IMR-90 (cell line): ENCODE data around the gene MS4A18. TPM values are rescaled to one million over a fixed set of nuclear protein-coding genes. Genes with fewer than 3 reads are reported as not detected.

Source experiments
- ATAC-seq: fragments of 200-7000 bp; cut with Tn5 transposase; 2 replicates; pipeline ENCODE4 v1.9.1; 2020; ENCODE audit warnings: low read depth, mild to moderate bottlenecking, moderate library complexity
- BruUV-seq: library from RNA; stranded (reverse); fragments of 400-500 nt; replicated peaks from 2 replicates; lab custom pipeline; 2021; lab: Mats Ljungman, UMichigan
- CTCF ChIA-PET: fragments of 300-600 bp; formaldehyde crosslinking; extraction: SDS; loops from one replicate; lab custom pipeline; 2021; ENCODE audit warnings: antibody characterized with exemption; lab: Yijun Ruan, JAX
- POLR2A ChIA-PET: fragments of 300-600 bp; sonication (Branson Sonifier 250); formaldehyde crosslinking; loops from one replicate; lab custom pipeline; 2022; ENCODE audit warnings: antibody characterized with exemption; ENCODE audit not compliant: unreplicated experiment; lab: Charles Lee
- DNase-seq: peaks from one replicate; pipeline ENCODE4 v3.0.0; 2013
- H2AFZ ChIP-seq: replicated peaks from 2 replicates; pipeline ENCODE3; 2013; ENCODE audit warnings: low read length, mild to moderate bottlenecking; ENCODE audit not compliant: poor library complexity
- H2AK5ac ChIP-seq: 2 replicates; pipeline ENCODE4 v1.6.1; 2013; ENCODE audit warnings: low read depth, low read length, inconsistent platforms
- H2AK9ac ChIP-seq: replicated peaks from 2 replicates; pipeline ENCODE3; 2013; ENCODE audit warnings: mild to moderate bottlenecking, low read depth, low read length, moderate library complexity; ENCODE audit not compliant: poor library complexity
- H2BK120ac ChIP-seq: 2 replicates; pipeline ENCODE4 v1.6.1; 2013; ENCODE audit warnings: low read depth, low read length, inconsistent platforms
- H2BK15ac ChIP-seq: 3 replicates; pipeline ENCODE4 v1.6.1; 2013; ENCODE audit warnings: low read depth, low read length, inconsistent platforms
- H2BK20ac ChIP-seq: 2 replicates; pipeline ENCODE4 v1.6.1; 2013; ENCODE audit warnings: low read depth, mild to moderate bottlenecking, inconsistent platforms, low read length, moderate library complexity
- H2BK5ac ChIP-seq: 2 replicates; pipeline ENCODE4 v1.6.1; 2013; ENCODE audit warnings: mild to moderate bottlenecking, low read depth, low read length, inconsistent platforms; ENCODE audit not compliant: poor library complexity, severe bottlenecking
- H3K14ac ChIP-seq: replicated peaks from 2 replicates; pipeline ENCODE4 v1.6.1; 2013; ENCODE audit warnings: low read depth, low read length, inconsistent platforms
- H3K18ac ChIP-seq: 2 replicates; pipeline ENCODE4 v1.6.1; 2013; ENCODE audit warnings: low read depth, low read length, control low read depth
- H3K23ac ChIP-seq: 2 replicates; pipeline ENCODE4 v1.6.1; 2013; ENCODE audit warnings: low read depth, low read length, inconsistent platforms
- H3K27ac ChIP-seq: 2 replicates; pipeline ENCODE4 v1.5.1; 2013; ENCODE audit warnings: mild to moderate bottlenecking, control low read depth, low read length; ENCODE audit not compliant: insufficient read depth
- H3K27me3 ChIP-seq: 2 replicates; pipeline ENCODE4 v1.6.1; 2013; ENCODE audit warnings: low read length; ENCODE audit not compliant: control insufficient read depth, insufficient read depth
- H3K36me3 ChIP-seq: 2 replicates; pipeline ENCODE4 v1.6.1; 2013; ENCODE audit warnings: low read length, mixed read lengths; ENCODE audit not compliant: control insufficient read depth, insufficient read depth
- H3K4ac ChIP-seq: 2 replicates; pipeline ENCODE4 v1.6.1; 2013; ENCODE audit warnings: low read depth, low read length, inconsistent platforms
- H3K4me1 ChIP-seq: 2 replicates; pipeline ENCODE4 v1.6.1; 2013; ENCODE audit warnings: low read length, mixed read lengths; ENCODE audit not compliant: control insufficient read depth, insufficient read depth
- H3K4me2 ChIP-seq: 2 replicates; pipeline ENCODE4 v1.6.1; 2013; ENCODE audit warnings: low read depth, mild to moderate bottlenecking, control low read depth, low read length, moderate library complexity
- H3K4me3 ChIP-seq: 2 replicates; pipeline ENCODE4 v1.5.1; 2013; ENCODE audit warnings: low read depth, mild to moderate bottlenecking, control low read depth, low read length, moderate library complexity; ENCODE audit not compliant: insufficient read depth
- H3K56ac ChIP-seq: 2 replicates; pipeline ENCODE4 v1.6.1; 2013; ENCODE audit warnings: low read length, inconsistent platforms; ENCODE audit not compliant: insufficient read depth; ENCODE audit errors: extremely low read depth
- H3K79me1 ChIP-seq, 2 experiments: 2 replicates each; pipeline ENCODE4 v1.6.1; 2013; ENCODE audit warnings: low read length in 2 of 2, inconsistent platforms in 1 of 2, low read depth in 1 of 2
- H3K9ac ChIP-seq: 2 replicates; pipeline ENCODE4 v1.6.1; 2013; ENCODE audit warnings: low read depth, low read length, control low read depth
- H3K9me1 ChIP-seq: 2 replicates; pipeline ENCODE4 v1.6.1; 2013; ENCODE audit warnings: low read length, inconsistent platforms; ENCODE audit not compliant: insufficient read depth
- H3K9me3 ChIP-seq: 2 replicates; pipeline ENCODE4 v1.6.1; 2013; ENCODE audit warnings: low read length; ENCODE audit not compliant: control insufficient read depth, insufficient read depth
- H4K20me1 ChIP-seq: 2 replicates; pipeline ENCODE4 v1.6.1; 2013; ENCODE audit warnings: low read length, inconsistent platforms; ENCODE audit not compliant: insufficient read depth
- H4K5ac ChIP-seq: 2 replicates; pipeline ENCODE4 v1.6.1; 2013; ENCODE audit warnings: mild to moderate bottlenecking, low read depth, low read length, control low read depth
- H4K8ac ChIP-seq, 2 experiments: 2 replicates each; pipeline ENCODE4 v1.6.1; 2013; ENCODE audit warnings: low read depth in 2 of 2, low read length in 2 of 2, control low read depth in 1 of 2, inconsistent platforms in 1 of 2
- H4K91ac ChIP-seq: 2 replicates; pipeline ENCODE4 v1.6.1; 2013; ENCODE audit warnings: low read depth, low read length, inconsistent platforms; ENCODE audit not compliant: insufficient read depth
- FOS ChIP-seq: fragments of 150-350 bp; IDR thresholded peaks from 2 replicates; pipeline ENCODE4 v1.6.1; 2016; ENCODE audit warnings: low read depth, low read length
- MAFK ChIP-seq: IDR thresholded peaks from 2 replicates; pipeline ENCODE4 v1.6.1; 2012; ENCODE audit warnings: low read depth, low read length, improper control_type of control experiment
- MAZ ChIP-seq: IDR thresholded peaks from 2 replicates; pipeline ENCODE4 v1.6.1; 2012; ENCODE audit warnings: low read depth, mild to moderate bottlenecking, low read length, improper control_type of control experiment, moderate library complexity, borderline replicate concordance
- MXI1 ChIP-seq: IDR thresholded peaks from 2 replicates; pipeline ENCODE4 v1.6.1; 2012; ENCODE audit warnings: low read depth, mild to moderate bottlenecking, low read length, moderate library complexity, borderline replicate concordance
- USF2 ChIP-seq: fragments of 150-350 bp; IDR thresholded peaks from 2 replicates; pipeline ENCODE4 v1.6.1; 2017; ENCODE audit warnings: mild to moderate bottlenecking, antibody characterized with exemption, low read length, low read depth
- WGBS, 2 experiments: methylation state at CpG; one replicate each; pipeline versions ENCODE4 v1.1.5 to v1.1.7; 2013; ENCODE audit warnings: missing lambda C conversion rate in 2 of 2; ENCODE audit not compliant: insufficient read length in 1 of 2; ENCODE audit errors: extremely low coverage in 2 of 2; 5-methylcytosine and 5-hydroxymethylcytosine counted together
- dilution Hi-C: fragments of 300-500 bp; cut with HindIII; formaldehyde crosslinking; loops from one replicate; pipeline ENCODE4 v1.14.3; 2018; ENCODE audit warnings: low sequenced_read_pairs; ENCODE audit not compliant: unreplicated experiment
- in situ Hi-C: fragments of 300-500 bp; cut with MboI; formaldehyde crosslinking; loops from 3 replicates; pipeline ENCODE4 v1.14.3; 2019; ENCODE audit warnings: low sequenced_read_pairs, inconsistent platforms, mixed read lengths
- intact Hi-C: fragments of 100-400 bp; cut with micrococcal nuclease; formaldehyde crosslinking; loops from 2 replicates; pipeline ENCODE4 v1.10.0; 2022
- polyA plus RNA-seq, 3 experiments: library from polyadenylated mRNA; depleted of rRNA; stranded (reverse); fragments of >200 nt; gene quantifications; 2 replicates each; pipeline ENCODE4 v1.2.3, GENCODE V29; 2012; ENCODE audit warnings: low replicate concordance in 1 of 3
- total RNA-seq: library from RNA; depleted of rRNA; stranded (reverse); fragments of >200 nt; gene quantifications from 2 replicates; pipeline ENCODE4 v1.2.3, GENCODE V29; 2012

MS4A18 gene
- total and polyA plus RNA-seq, 2 of the 4 experiments (the other 2 are of a cell fraction): not detected

DNA sequence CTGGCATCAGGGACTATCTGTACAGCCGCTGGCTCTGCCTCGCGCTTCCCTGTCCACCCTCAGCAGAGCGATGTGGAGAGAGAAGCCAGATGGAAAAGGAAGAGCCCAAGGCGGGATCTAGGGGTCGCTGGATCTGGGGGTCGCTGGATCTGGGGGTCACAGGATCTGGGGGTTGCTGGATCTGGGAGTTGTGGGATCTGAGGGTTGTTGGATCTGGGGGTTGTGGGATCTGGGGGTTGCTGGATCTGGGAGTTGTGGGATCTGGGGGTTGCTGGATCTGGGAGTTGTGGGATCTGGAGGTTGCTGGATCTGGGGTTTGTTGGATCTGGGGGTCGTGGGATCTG is 58.6 kb downstream of the MS4A18 start:
- no peak overlapping the region for H3K18ac ChIP-seq
- dilution Hi-C loops: no loop called here
- H3K4me3 ChIP-seq: no peak overlapping the region
- no peaks in the 10 kb centered on the region for H3K36me3 ChIP-seq
- 95% methylated on average over 4 of the region's 8 CpGs; no CpG with 5 or more reads in 1 of the 2 experiments for WGBS, 2 experiments
- H4K20me1 ChIP-seq: no peaks in the 10 kb centered on the region
- H3K9ac ChIP-seq: no peak overlapping the region
- CTCF ChIA-PET: no interaction called here
- H3K9me1 ChIP-seq: peaks cover 7% of the 10 kb centered on the region; the same call in 1 of the 2 replicates
- no peak overlapping the region for H2AK5ac ChIP-seq
- no peak overlapping the region for H4K5ac ChIP-seq
- no peak for ATAC-seq
- in situ Hi-C loops: no loop called here
- DNase-seq: no peak
- intact Hi-C loops: no loop called here
- H3K4me2 ChIP-seq: no peak overlapping the region
- no peak overlapping the region for H3K14ac ChIP-seq
- TF ChIP-seq MAFK (no peak), MAZ (no peak), MXI1 (no peak), USF2 (no peak), FOS (no peak)
- H2BK5ac ChIP-seq: no peak overlapping the region
- no peak overlapping the region for H4K91ac ChIP-seq
- H4K8ac ChIP-seq: no peak overlapping the region
- H2BK15ac ChIP-seq: no peak overlapping the region
- H2AFZ ChIP-seq: no peak overlapping the region
- no peak overlapping the region for H2BK120ac ChIP-seq
- no peaks in the 10 kb centered on the region for H3K79me1 ChIP-seq
- no peak overlapping the region for H3K56ac ChIP-seq
- H3K27me3 ChIP-seq: peaks cover 31% of the 10 kb centered on the region
- no peaks in the 10 kb centered on the region for H3K9me3 ChIP-seq
- H3K4ac ChIP-seq: no peak overlapping the region
- H3K23ac ChIP-seq: no peak overlapping the region
- H3K4me1 ChIP-seq: peaks cover 5% of the 10 kb centered on the region
- BruUV-seq: no TSS peak
- H2AK9ac ChIP-seq: no peak overlapping the region
- no peak overlapping the region for H3K27ac ChIP-seq
- H2BK20ac ChIP-seq: no peak overlapping the region
- POLR2A ChIA-PET: no interaction called here
